ENCODE data around the gene FMNL1.

Gene FMNL1

DNA sequence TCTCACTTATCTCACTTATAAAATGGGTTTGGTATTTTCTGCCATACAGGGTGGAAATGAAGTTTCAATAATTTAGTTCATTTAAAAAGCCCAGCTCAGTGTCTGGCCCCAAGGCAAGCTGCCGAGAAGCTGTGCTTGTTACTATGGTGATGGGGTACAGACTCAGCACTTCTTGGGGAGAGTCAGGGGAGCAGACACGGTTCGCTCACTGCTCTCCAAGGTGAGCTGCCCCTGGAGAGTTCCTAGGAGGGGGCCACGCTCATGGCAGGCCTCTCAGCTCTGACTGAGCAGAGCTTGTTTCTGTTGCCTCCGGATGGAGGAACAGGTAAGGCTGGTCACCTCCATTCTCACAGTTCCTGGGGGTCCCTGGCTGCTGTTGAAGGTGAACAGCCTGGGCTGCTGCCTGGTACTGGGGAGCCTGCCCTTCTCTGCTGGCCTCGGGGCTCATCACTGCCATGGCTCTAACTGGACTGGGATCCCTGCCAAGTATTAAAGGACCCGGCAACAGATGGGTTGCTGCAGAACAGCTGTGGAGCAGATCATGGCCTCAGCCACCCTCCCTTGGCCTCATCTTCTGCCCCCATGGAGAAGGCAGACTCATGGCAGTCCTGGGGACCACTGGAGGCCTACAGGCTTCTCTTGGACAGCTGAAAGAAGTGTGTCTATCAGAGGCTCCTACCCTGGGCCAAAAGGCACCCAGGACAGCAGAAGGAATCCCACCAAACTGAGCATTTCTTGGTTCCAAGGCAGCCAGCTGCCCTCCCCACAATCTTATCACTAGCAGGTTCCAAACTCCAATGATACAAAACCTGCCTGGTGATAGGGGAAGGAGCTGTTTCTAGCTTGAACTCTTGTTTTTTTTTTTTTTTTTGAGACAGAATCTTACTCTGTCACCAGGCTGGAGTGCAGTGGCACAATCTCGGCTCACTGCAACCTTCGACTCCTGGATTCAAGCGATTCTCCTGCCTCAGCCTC, 66.1 kb downstream of the FMNL1 start:
- no peak for DNase-seq (ENCODE audit: low spot score)
- TF ChIP-seq, protein P1, sequence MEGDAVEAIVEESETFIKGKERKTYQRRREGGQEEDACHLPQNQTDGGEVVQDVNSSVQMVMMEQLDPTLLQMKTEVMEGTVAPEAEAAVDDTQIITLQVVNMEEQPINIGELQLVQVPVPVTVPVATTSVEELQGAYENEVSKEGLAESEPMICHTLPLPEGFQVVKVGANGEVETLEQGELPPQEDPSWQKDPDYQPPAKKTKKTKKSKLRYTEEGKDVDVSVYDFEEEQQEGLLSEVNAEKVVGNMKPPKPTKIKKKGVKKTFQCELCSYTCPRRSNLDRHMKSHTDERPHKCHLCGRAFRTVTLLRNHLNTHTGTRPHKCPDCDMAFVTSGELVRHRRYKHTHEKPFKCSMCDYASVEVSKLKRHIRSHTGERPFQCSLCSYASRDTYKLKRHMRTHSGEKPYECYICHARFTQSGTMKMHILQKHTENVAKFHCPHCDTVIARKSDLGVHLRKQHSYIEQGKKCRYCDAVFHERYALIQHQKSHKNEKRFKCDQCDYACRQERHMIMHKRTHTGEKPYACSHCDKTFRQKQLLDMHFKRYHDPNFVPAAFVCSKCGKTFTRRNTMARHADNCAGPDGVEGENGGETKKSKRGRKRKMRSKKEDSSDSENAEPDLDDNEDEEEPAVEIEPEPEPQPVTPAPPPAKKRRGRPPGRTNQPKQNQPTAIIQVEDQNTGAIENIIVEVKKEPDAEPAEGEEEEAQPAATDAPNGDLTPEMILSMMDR (IDR thresholded peaks at IDR 0.05; ENCODE audit: extremely low read depth, insufficient read depth, missing control alignments) = no peak
- in situ Hi-C loops (cut with MboI; ENCODE audit: low pct_unique_long_range_greater_than_20kb, low sequenced_read_pairs, unreplicated experiment) = no loop called here

GRCh38 chr17:45288825-45289224, 67.1 kb downstream of the FMNL1 start:
- TF ChIP-seq, protein P1 (IDR thresholded peaks at IDR 0.05; ENCODE audit: extremely low read depth, insufficient read depth, missing control alignments) = no peak
- in situ Hi-C loops (cut with MboI; ENCODE audit: low pct_unique_long_range_greater_than_20kb, low sequenced_read_pairs, unreplicated experiment) = no loop called here
- no peak for DNase-seq (ENCODE audit: low spot score)

DNA sequence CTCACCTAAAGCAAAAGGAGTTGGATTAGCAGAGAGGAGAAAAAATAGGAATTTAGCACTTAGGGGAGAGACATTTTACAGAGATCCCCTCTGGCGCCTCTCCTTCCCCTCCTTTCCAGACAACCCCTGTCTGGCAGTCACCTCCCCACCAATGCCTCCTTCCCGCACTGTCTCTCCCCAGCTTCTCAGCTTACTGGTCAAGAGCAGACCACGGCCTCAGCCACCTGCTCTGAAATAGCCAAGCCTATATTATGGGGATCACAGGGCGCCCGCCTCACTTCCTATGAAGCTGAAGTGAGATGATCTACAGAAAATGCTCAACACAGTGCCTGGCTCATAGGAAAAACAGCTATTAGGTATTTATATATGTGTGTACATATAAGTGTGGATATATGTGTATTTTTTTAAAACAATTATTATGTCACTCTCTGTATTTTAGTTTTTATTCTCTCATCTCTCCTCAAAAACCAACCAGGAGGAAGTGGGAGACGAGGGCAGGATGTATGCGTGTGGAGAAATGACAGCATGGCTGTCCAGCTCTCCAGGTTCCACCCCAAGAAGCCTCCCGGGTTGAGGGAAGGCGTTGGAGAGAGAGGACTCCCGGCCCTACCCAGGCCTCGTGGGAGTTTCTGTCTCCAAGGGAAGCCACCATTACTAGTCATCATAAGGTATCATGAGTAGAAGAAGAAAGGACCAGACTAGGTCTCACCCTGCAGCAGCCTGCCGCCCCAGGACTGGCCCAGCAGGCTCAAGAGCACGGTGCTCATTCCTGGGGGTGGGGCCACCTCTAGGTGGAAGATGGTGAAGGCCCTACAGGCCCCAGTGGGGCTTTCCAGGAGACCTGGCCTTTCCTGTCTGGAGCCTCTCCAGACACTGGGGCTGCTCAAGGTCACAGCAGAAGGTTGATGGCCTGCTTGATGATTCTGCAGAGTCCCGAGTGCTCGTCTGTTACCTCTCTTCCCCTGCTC, 67.9 kb downstream of the FMNL1 start:
- no peak for DNase-seq (ENCODE audit: low spot score)
- in situ Hi-C loops (cut with MboI; ENCODE audit: low pct_unique_long_range_greater_than_20kb, low sequenced_read_pairs, unreplicated experiment) = no loop called here
- TF ChIP-seq, protein P1 (IDR thresholded peaks at IDR 0.05; ENCODE audit: extremely low read depth, insufficient read depth, missing control alignments) = no peak

GRCh38 chr17:45290269-45290765, 68.6 kb downstream of the FMNL1 start:
- no peak for DNase-seq (ENCODE audit: low spot score)
- in situ Hi-C loops (cut with MboI; ENCODE audit: low pct_unique_long_range_greater_than_20kb, low sequenced_read_pairs, unreplicated experiment) = no loop called here
- TF ChIP-seq, protein P1 (IDR thresholded peaks at IDR 0.05; ENCODE audit: extremely low read depth, insufficient read depth, missing control alignments) = no peak

DNA sequence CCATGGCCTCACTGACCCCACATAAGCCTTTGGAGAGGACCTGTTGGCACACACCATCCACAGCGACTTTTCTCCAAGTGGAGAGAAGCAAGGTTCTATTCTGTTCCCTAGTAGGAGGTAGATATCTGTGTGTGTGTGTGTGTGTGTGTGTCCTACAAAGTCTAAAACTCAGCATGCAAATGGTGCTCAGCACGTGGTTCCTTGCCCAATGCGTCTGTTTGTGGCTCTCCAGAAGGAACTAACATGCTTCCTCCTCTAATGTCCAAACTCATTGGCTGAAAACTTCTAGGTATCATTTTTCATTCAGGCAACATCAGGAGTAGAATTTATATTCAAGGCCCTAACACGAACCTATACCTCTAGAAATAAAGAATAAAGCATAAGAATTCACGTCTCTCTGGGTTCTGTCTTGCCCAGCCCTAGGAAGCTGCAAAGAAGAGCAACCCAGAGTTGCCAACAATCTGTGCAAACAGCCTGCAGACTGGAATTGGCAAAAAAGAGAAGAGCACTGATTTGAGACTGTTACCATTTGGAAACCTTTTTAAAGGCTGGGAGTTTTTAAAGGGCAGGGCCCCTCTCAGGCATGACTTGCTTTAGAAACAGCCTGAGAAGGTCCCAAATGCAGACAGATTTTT, 69.6 kb downstream of the FMNL1 start:
- in situ Hi-C loops (cut with MboI; ENCODE audit: low pct_unique_long_range_greater_than_20kb, low sequenced_read_pairs, unreplicated experiment) = no loop called here
- TF ChIP-seq, protein P1 (IDR thresholded peaks at IDR 0.05; ENCODE audit: extremely low read depth, insufficient read depth, missing control alignments) = no peak
- no peak for DNase-seq (ENCODE audit: low spot score)

Data from GM13977 (cell line).